Fibroblast of lung (primary cell): ENCODE data around the gene CLNK. TPM values are rescaled to one million over a fixed set of nuclear protein-coding genes. Genes with fewer than 3 reads are reported as not detected.

Experiments
- DNase-seq, 2 donors: peaks; one replicate each; pipeline versions ENCODE4 v3.0.0 to v3.0.0-alpha.2; 2010; ENCODE audit warnings: low read depth in 2 of 2
- H2AFZ ChIP-seq: 2 replicates; pipeline ENCODE4 v1.5.1; 2012; ENCODE audit warnings: low read length, control low read depth, inconsistent platforms
- H3K27ac ChIP-seq: 2 replicates; pipeline ENCODE4 v1.5.1; 2011; ENCODE audit warnings: low read length, control low read depth; ENCODE audit not compliant: insufficient read depth
- H3K27me3 ChIP-seq: 2 replicates; pipeline ENCODE4 v1.5.1; 2011; ENCODE audit warnings: mild to moderate bottlenecking, low read length; ENCODE audit not compliant: control insufficient read depth, insufficient read depth
- H3K36me3 ChIP-seq: 2 replicates; pipeline ENCODE4 v1.5.1; 2011; ENCODE audit warnings: low read length; ENCODE audit not compliant: control insufficient read depth, insufficient read depth
- H3K4me1 ChIP-seq: 2 replicates; pipeline ENCODE4 v1.5.1; 2011; ENCODE audit warnings: low read length; ENCODE audit not compliant: control insufficient read depth, insufficient read depth; ENCODE audit errors: extremely low read depth
- H3K4me2 ChIP-seq: 2 replicates; pipeline ENCODE4 v1.5.1; 2011; ENCODE audit warnings: low read length, control low read depth; ENCODE audit not compliant: insufficient read depth; ENCODE audit errors: extremely low read depth
- H3K4me3 ChIP-seq, 4 experiments: fragments of 200-600 bp in 1 of 4; sonication (generic) in 1 of 4; replicated peaks in 1 of 4; 2 replicates each; pipeline ENCODE4 v1.5.1; 2011 to 2016; ENCODE audit warnings: low read length in 4 of 4, low read depth in 3 of 4, mild to moderate bottlenecking in 3 of 4, control low read depth in 2 of 4, inconsistent platforms in 1 of 4, mixed read lengths in 1 of 4; ENCODE audit not compliant: insufficient read depth in 1 of 4; ENCODE audit errors: control extremely low read depth in 1 of 4
- H3K79me2 ChIP-seq: 2 replicates; pipeline ENCODE4 v1.5.1; 2012; ENCODE audit warnings: mild to moderate bottlenecking, low read length, inconsistent platforms; ENCODE audit not compliant: control insufficient read depth, insufficient read depth
- H3K9ac ChIP-seq: 2 replicates; pipeline ENCODE4 v1.5.1; 2011; ENCODE audit warnings: mild to moderate bottlenecking, low read length, control low read depth; ENCODE audit not compliant: insufficient read depth
- H3K9me3 ChIP-seq: 2 replicates; pipeline ENCODE4 v1.5.1; 2012; ENCODE audit warnings: low read depth, low read length; ENCODE audit not compliant: control insufficient read depth, insufficient read depth
- H4K20me1 ChIP-seq: 2 replicates; pipeline ENCODE4 v1.5.1; 2011; ENCODE audit warnings: low read length; ENCODE audit not compliant: control insufficient read depth, insufficient read depth; ENCODE audit errors: extremely low read depth
- CTCF ChIP-seq, 2 donors: IDR thresholded peaks in 1 of 2; conservative IDR thresholded peaks in 1 of 2; 1 replicate in 1 of 2; 2 replicates in 1 of 2; pipeline ENCODE4 v1.5.1; 2011 to 2012; ENCODE audit warnings: low read length in 2 of 2, control low read depth in 1 of 2, inconsistent platforms in 1 of 2, low read depth in 1 of 2, mild to moderate bottlenecking in 1 of 2
- EZH2 ChIP-seq: IDR thresholded peaks from 2 replicates; pipeline ENCODE4 v1.5.1; 2012; ENCODE audit warnings: low read length, control low read depth, mild to moderate bottlenecking; ENCODE audit errors: missing control alignments
- polyA plus RNA-seq, 2 donors: library from polyadenylated mRNA; depleted of rRNA in 1 of 2; stranded (reverse) in 1 of 2; unstranded in 1 of 2; fragments of >200 nt; gene quantifications; 2 replicates each; pipeline ENCODE4 v1.2.1, GENCODE V29; 2011 to 2012; ENCODE audit warnings: missing spikeins in 1 of 2
- total RNA-seq: library from RNA; depleted of rRNA; stranded (reverse); fragments of >200 nt; gene quantifications from 2 replicates; pipeline ENCODE4 v1.2.1, GENCODE V29; 2014

CLNK gene
- total and polyA plus RNA-seq, 2 donors (not counting 1 experiment from before 2014, with no cell fraction given) = not detected

GRCh38 chr4:10688846-10689245, 4.3 kb upstream of the CLNK start:
- no peak overlapping the region for H3K9ac ChIP-seq
- H3K4me3 ChIP-seq = no peak overlapping the region
- H4K20me1 ChIP-seq = no peaks in the 10 kb centered on the region
- H3K27me3 ChIP-seq = no peaks in the 10 kb centered on the region
- H3K4me1 ChIP-seq = no peaks in the 10 kb centered on the region
- H2AFZ ChIP-seq = no peak overlapping the region
- TF ChIP-seq CTCF (conservative IDR thresholded peaks at IDR 0.05 in 1 of 2, IDR thresholded peaks at IDR 0.05 in 1 of 2; ENCODE audit: low read depth in 1 of 2, low read length in 2 of 2) (no peak), EZH2 (no peak)
- H3K27ac ChIP-seq = no peak overlapping the region
- no peak for DNase-seq
- H3K79me2 ChIP-seq = no peaks in the 10 kb centered on the region
- H3K4me2 ChIP-seq = no peak overlapping the region
- H3K36me3 ChIP-seq = no peaks in the 10 kb centered on the region
- H3K9me3 ChIP-seq = no peaks in the 10 kb centered on the region

- TF ChIP-seq EZH2 = no peak
- no peak for TF ChIP-seq CTCF (conservative IDR thresholded peaks at IDR 0.05 in 1 of 2, IDR thresholded peaks at IDR 0.05 in 1 of 2; ENCODE audit: low read depth in 1 of 2, low read length in 2 of 2)
- H3K9ac ChIP-seq = no peak overlapping the region
- DNase-seq = no peak
- H3K36me3 ChIP-seq = no peaks in the 10 kb centered on the region
- no peaks in the 10 kb centered on the region for H3K79me2 ChIP-seq
- H3K4me2 ChIP-seq = no peak overlapping the region
- no peak overlapping the region for H3K4me3 ChIP-seq
- no peak overlapping the region for H3K27ac ChIP-seq
- H3K4me1 ChIP-seq = no peaks in the 10 kb centered on the region
- no peak overlapping the region for H2AFZ ChIP-seq
- no peaks in the 10 kb centered on the region for H4K20me1 ChIP-seq
- no peaks in the 10 kb centered on the region for H3K9me3 ChIP-seq
- no peaks in the 10 kb centered on the region for H3K27me3 ChIP-seq
Observed at GRCh38 chr4:10688022-10688421, 3.5 kb upstream of the CLNK start.

GRCh38 chr4:10687526-10687925, 3.0 kb upstream of the CLNK start:
- TF ChIP-seq CTCF (conservative IDR thresholded peaks at IDR 0.05 in 1 of 2, IDR thresholded peaks at IDR 0.05 in 1 of 2; ENCODE audit: low read depth in 1 of 2, low read length in 2 of 2) (no peak), EZH2 (no peak)

More at GRCh38 chr4:10687526-10687925, 3.0 kb upstream of the CLNK start:
- H3K9ac ChIP-seq = no peak overlapping the region
- H3K4me1 ChIP-seq = no peaks in the 10 kb centered on the region
- H3K9me3 ChIP-seq = no peaks in the 10 kb centered on the region
- DNase-seq = no peak
- H3K27ac ChIP-seq = no peak overlapping the region
- H2AFZ ChIP-seq = no peak overlapping the region
- no peak overlapping the region for H3K4me3 ChIP-seq
- H3K36me3 ChIP-seq = no peaks in the 10 kb centered on the region
- H3K27me3 ChIP-seq = no peaks in the 10 kb centered on the region
- H3K4me2 ChIP-seq = no peak overlapping the region
- no peaks in the 10 kb centered on the region for H3K79me2 ChIP-seq
- no peaks in the 10 kb centered on the region for H4K20me1 ChIP-seq
